HG03432 (cell line): Measurements from ENCODE around the gene PAX6.

Source experiments
- ATAC-seq: cut with Tn5 transposase; IDR thresholded peaks from one replicate; pipeline ENCODE4 v1.9.1; 2021; ENCODE audit warnings: mild to moderate bottlenecking, moderate library complexity; ENCODE audit not compliant: unreplicated experiment

Gene PAX6

GRCh38 chr11:31809541-31809856, 1.6 kb downstream of the PAX6 start:
- no peak for ATAC-seq

GRCh38 chr11:31808721-31809540, 2.2 kb downstream of the PAX6 start:
- ATAC-seq = no peak

- ATAC-seq = no peak
Measured at GRCh38 chr11:31807799-31808667, 3.1 kb downstream of the PAX6 start.

- ATAC-seq = no peak
Measured at GRCh38 chr11:31806928-31807798, 4.0 kb downstream of the PAX6 start.

GRCh38 chr11:31806186-31806927, 4.8 kb downstream of the PAX6 start:
- no peak for ATAC-seq

GRCh38 chr11:31805629-31806185, 5.4 kb downstream of the PAX6 start:
- ATAC-seq = peak; percentile 2

GRCh38 chr11:31805037-31805628, 6.0 kb downstream of the PAX6 start:
- peak; percentile 20 for ATAC-seq

GRCh38 chr11:31804312-31805036, 6.6 kb downstream of the PAX6 start:
- ATAC-seq = peak; percentile 44

- ATAC-seq = no peak
Measured at GRCh38 chr11:31803813-31804311, 7.3 kb downstream of the PAX6 start.

GRCh38 chr11:31802990-31803812, 7.9 kb downstream of the PAX6 start:
- ATAC-seq = no peak

GRCh38 chr11:31802609-31802989, 8.5 kb downstream of the PAX6 start:
- ATAC-seq = no peak

- no peak for ATAC-seq
Measured at GRCh38 chr11:31802000-31802551, 9.0 kb downstream of the PAX6 start.

- ATAC-seq = no peak
Measured at GRCh38 chr11:31801298-31801702, 9.8 kb downstream of the PAX6 start.

- ATAC-seq = no peak
Measured at GRCh38 chr11:31800398-31801265, 10.5 kb downstream of the PAX6 start.

- no peak for ATAC-seq
Measured at GRCh38 chr11:31799435-31800397, 11.4 kb downstream of the PAX6 start.
